Endodermal cell (in vitro differentiated cells): ENCODE results near the gene ABCB1. TPM values are rescaled to one million over a fixed set of nuclear protein-coding genes. Genes with fewer than 3 reads are reported as not detected.

Experiments used
- DNase-seq: peaks from one replicate; pipeline ENCODE4 v3.0.0-alpha.2; 2017
- H3K27ac ChIP-seq: 2 replicates; pipeline ENCODE4 v1.5.1; 2013; ENCODE audit warnings: mild to moderate bottlenecking, low read depth, low read length, moderate library complexity
- H3K27me3 ChIP-seq: 2 replicates; pipeline ENCODE4 v1.6.1; 2013; ENCODE audit warnings: mild to moderate bottlenecking, low read length, moderate library complexity; ENCODE audit not compliant: insufficient read depth, control insufficient read depth, poor library complexity, severe bottlenecking
- H3K36me3 ChIP-seq: 2 replicates; pipeline ENCODE4 v1.7.0; 2013; ENCODE audit warnings: mild to moderate bottlenecking, low read length, moderate library complexity; ENCODE audit not compliant: control insufficient read depth, insufficient read depth
- H3K4me1 ChIP-seq: one replicate; pipeline ENCODE4 v1.7.0; 2013; ENCODE audit warnings: low read length; ENCODE audit not compliant: control insufficient read depth, insufficient read depth
- H3K4me3 ChIP-seq: 2 replicates; pipeline ENCODE4 v1.5.1; 2013; ENCODE audit warnings: mild to moderate bottlenecking, low read length, moderate library complexity
- H3K9ac ChIP-seq: 2 replicates; pipeline ENCODE4 v1.6.1; 2013; ENCODE audit warnings: mild to moderate bottlenecking, low read length, moderate library complexity; ENCODE audit not compliant: poor library complexity, severe bottlenecking; ENCODE audit errors: extremely low read depth
- H3K9me3 ChIP-seq: 2 replicates; pipeline ENCODE4 v1.6.1; 2013; ENCODE audit warnings: mild to moderate bottlenecking, low read length, moderate library complexity; ENCODE audit not compliant: control insufficient read depth
- H3K27ac Mint-ChIP-seq: 2 replicates; pipeline ENCODE4 v1.8.0; 2020; ENCODE audit warnings: mixed read lengths
- H3K27me3 Mint-ChIP-seq: 2 replicates; pipeline ENCODE4 v1.8.0; 2021; ENCODE audit warnings: mild to moderate bottlenecking, mixed read lengths; ENCODE audit not compliant: insufficient read depth
- H3K36me3 Mint-ChIP-seq: 2 replicates; pipeline ENCODE4 v1.8.0; 2020; ENCODE audit warnings: low read depth, mixed read lengths
- H3K4me1 Mint-ChIP-seq: 2 replicates; pipeline ENCODE4 v1.8.0; 2020; ENCODE audit warnings: mixed read lengths
- H3K4me3 Mint-ChIP-seq: 2 replicates; pipeline ENCODE4 v1.8.0; 2020; ENCODE audit warnings: mild to moderate bottlenecking, moderate library complexity, mixed read lengths
- H3K9me3 Mint-ChIP-seq: 2 replicates; pipeline ENCODE4 v1.8.0; 2020; ENCODE audit warnings: mild to moderate bottlenecking, mixed read lengths
- WGBS, 2 experiments: methylation state at CpG; one replicate each; pipeline versions ENCODE4 v1.1.5 to v1.1.7; 2013; ENCODE audit warnings: missing lambda C conversion rate in 2 of 2, mixed read lengths in 1 of 2; ENCODE audit not compliant: insufficient coverage in 1 of 2, insufficient read length in 1 of 2; 5-methylcytosine and 5-hydroxymethylcytosine counted together
- total RNA-seq, 2 donors: library from RNA; stranded (reverse); fragmentation: NEBNext Ultra II Directional in 1 of 2; extraction: Animal tissue kit (Norgen Biotek cat#: 25700) in 1 of 2; gene quantifications; 2 replicates in 1 of 2; 3 replicates in 1 of 2; pipeline ENCODE4 v1.2.1, GENCODE V29; 2021
- TF ChIP-seq, protein P1 (sequence below): fragments of 200-600 bp; sonication (generic); conservative IDR thresholded peaks from 2 replicates; pipeline ENCODE4 v1.5.0; 2021; ENCODE audit warnings: antibody characterized with exemption, mild to moderate bottlenecking

The ABCB1 gene
- total RNA-seq, 2 donors from 2014 or later = 0.07 TPM; not detected in 1

GRCh38 chr7:87506246-87507180, 94.2 kb downstream of the ABCB1 start:
- Histone ChIP-seq H3K4me1 (peaks cover 8% of the 10 kb centered on the region), H3K27me3 (no peaks in the 10 kb centered on the region), H3K36me3 (no peaks in the 10 kb centered on the region), H3K9ac (no peak overlapping the region), H3K4me3 (no peak overlapping the region), H3K27ac (no peak overlapping the region), H3K9me3 (no peaks in the 10 kb centered on the region)
- DNase-seq = no peak
- Mint-ChIP-seq H3K9me3 (no peaks in the 10 kb centered on the region), H3K27me3 (no peaks in the 10 kb centered on the region), H3K27ac (no peak overlapping the region), H3K4me1 (peaks cover 25% of the 10 kb centered on the region), H3K4me3 (no peak overlapping the region), H3K36me3 (no peaks in the 10 kb centered on the region)
- TF ChIP-seq, protein P1, sequence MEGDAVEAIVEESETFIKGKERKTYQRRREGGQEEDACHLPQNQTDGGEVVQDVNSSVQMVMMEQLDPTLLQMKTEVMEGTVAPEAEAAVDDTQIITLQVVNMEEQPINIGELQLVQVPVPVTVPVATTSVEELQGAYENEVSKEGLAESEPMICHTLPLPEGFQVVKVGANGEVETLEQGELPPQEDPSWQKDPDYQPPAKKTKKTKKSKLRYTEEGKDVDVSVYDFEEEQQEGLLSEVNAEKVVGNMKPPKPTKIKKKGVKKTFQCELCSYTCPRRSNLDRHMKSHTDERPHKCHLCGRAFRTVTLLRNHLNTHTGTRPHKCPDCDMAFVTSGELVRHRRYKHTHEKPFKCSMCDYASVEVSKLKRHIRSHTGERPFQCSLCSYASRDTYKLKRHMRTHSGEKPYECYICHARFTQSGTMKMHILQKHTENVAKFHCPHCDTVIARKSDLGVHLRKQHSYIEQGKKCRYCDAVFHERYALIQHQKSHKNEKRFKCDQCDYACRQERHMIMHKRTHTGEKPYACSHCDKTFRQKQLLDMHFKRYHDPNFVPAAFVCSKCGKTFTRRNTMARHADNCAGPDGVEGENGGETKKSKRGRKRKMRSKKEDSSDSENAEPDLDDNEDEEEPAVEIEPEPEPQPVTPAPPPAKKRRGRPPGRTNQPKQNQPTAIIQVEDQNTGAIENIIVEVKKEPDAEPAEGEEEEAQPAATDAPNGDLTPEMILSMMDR = peak; percentile 63
- WGBS, 2 experiments = 77 to 84% methylated on average over 2 to 3 of the region's 3 CpGs

GRCh38 chr7:87505557-87506245, 95.0 kb downstream of the ABCB1 start:
- H3K27ac Mint-ChIP-seq = no peak overlapping the region
- peaks cover 8% of the 10 kb centered on the region for H3K4me1 ChIP-seq
- TF ChIP-seq, protein P1 = no peak
- H3K27me3 ChIP-seq = no peaks in the 10 kb centered on the region
- H3K27me3 Mint-ChIP-seq = no peaks in the 10 kb centered on the region
- H3K9me3 ChIP-seq = no peaks in the 10 kb centered on the region
- no peak for DNase-seq
- H3K4me1 Mint-ChIP-seq = peaks cover 20% of the 10 kb centered on the region
- 87 to 94% methylated on average over 5 of the region's 5 CpGs for WGBS, 2 experiments
- no peak overlapping the region for H3K9ac ChIP-seq
- H3K36me3 ChIP-seq = no peaks in the 10 kb centered on the region
- no peak overlapping the region for H3K4me3 Mint-ChIP-seq
- no peaks in the 10 kb centered on the region for H3K36me3 Mint-ChIP-seq
- H3K27ac ChIP-seq = no peak overlapping the region
- no peaks in the 10 kb centered on the region for H3K9me3 Mint-ChIP-seq
- no peak overlapping the region for H3K4me3 ChIP-seq

DNA sequence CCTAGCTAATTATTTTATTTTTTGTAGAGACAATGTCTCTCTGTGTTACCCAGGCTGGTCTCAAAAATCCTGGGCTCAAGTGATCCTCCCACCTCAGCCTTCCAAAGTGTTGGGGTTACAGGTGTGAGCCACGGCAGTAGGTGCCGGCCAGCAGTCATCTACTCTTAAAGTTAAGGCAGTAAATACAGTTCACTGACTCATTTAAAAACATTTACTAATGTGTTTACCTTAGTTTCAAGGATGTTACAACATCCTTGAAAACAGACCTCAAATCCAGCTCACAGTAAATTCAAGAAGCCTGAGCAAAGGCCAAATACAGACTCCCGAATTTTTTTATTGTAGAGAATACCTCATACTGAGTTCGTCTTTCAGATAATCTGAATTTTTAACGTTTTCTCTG, 95.6 kb downstream of the ABCB1 start:
- H3K4me1 ChIP-seq = peaks cover 4% of the 10 kb centered on the region
- peaks cover 17% of the 10 kb centered on the region for H3K4me1 Mint-ChIP-seq
- H3K9me3 Mint-ChIP-seq = no peaks in the 10 kb centered on the region
- no peak overlapping the region for H3K9ac ChIP-seq
- no peak overlapping the region for H3K27ac Mint-ChIP-seq
- WGBS, 2 experiments = 95% methylated on average over 5 of the region's 5 CpGs; no CpG with 5 or more reads in 1 of the 2 experiments
- H3K27ac ChIP-seq = no peak overlapping the region
- no peak for DNase-seq
- no peaks in the 10 kb centered on the region for H3K36me3 Mint-ChIP-seq
- H3K27me3 Mint-ChIP-seq = no peaks in the 10 kb centered on the region
- no peak overlapping the region for H3K4me3 Mint-ChIP-seq
- no peak overlapping the region for H3K4me3 ChIP-seq
- no peaks in the 10 kb centered on the region for H3K36me3 ChIP-seq
- no peaks in the 10 kb centered on the region for H3K27me3 ChIP-seq
- TF ChIP-seq, protein P1 = no peak
- H3K9me3 ChIP-seq = no peaks in the 10 kb centered on the region
